HG03097 (cell line): ENCODE results near the gene CHCHD5.
"Not testable (repeated sequence)": the region's sequence is repeated elsewhere in the genome, so short reads cannot be mapped to it uniquely, and the experiment has no call there.

Source experiments
- ATAC-seq: cut with Tn5 transposase; IDR thresholded peaks from one replicate; pipeline ENCODE4 v1.9.1; 2021; ENCODE audit not compliant: unreplicated experiment, low FRiP score

CHCHD5 gene

GRCh38 chr2:112584134-112584890 is at the start of gene CHCHD5:
CHCHD5 (plus strand) TSS chr2:112584609; CDS start chr2:112584648, 39 bp downstream.
- peak; percentile 82 for ATAC-seq

- ATAC-seq = no peak
Observed at GRCh38 chr2:112534826-112535225, 49.6 kb upstream of the CHCHD5 start.

GRCh38 chr2:112536665-112537064 is 47.7 kb upstream of the CHCHD5 start:
- ATAC-seq = not testable (repeated sequence)

- no peak for ATAC-seq
Observed at GRCh38 chr2:112539306-112539705, 45.1 kb upstream of the CHCHD5 start.

- no peak for ATAC-seq
Observed at GRCh38 chr2:112540906-112541305, 43.5 kb upstream of the CHCHD5 start.

- peak; percentile 44 for ATAC-seq
Observed at GRCh38 chr2:112541315-112542122, 42.9 kb upstream of the CHCHD5 start.

GRCh38 chr2:112542123-112542983 is 42.1 kb upstream of the CHCHD5 start, which contains the start of gene POLR1B:
POLR1B (plus strand) TSS chr2:112542465; CDS start chr2:112542495, 30 bp downstream.
- peak; percentile 75 for ATAC-seq

- ATAC-seq = no peak
Observed at GRCh38 chr2:112542984-112543661, 41.3 kb upstream of the CHCHD5 start.

GRCh38 chr2:112547333-112547732 is 37.1 kb upstream of the CHCHD5 start:
- ATAC-seq = no peak

- no peak for ATAC-seq
Observed at GRCh38 chr2:112548980-112549379, 35.4 kb upstream of the CHCHD5 start.

- peak; percentile 61 for ATAC-seq
Observed at GRCh38 chr2:112566104-112566503, 18.3 kb upstream of the CHCHD5 start.

- peak; percentile 13 for ATAC-seq
Observed at GRCh38 chr2:112566508-112566907, 17.9 kb upstream of the CHCHD5 start.

GRCh38 chr2:112572005-112572404 is 12.4 kb upstream of the CHCHD5 start:
- no peak for ATAC-seq

GRCh38 chr2:112577756-112578155 is 6.7 kb upstream of the CHCHD5 start:
- ATAC-seq = no peak

GRCh38 chr2:112579241-112579640 is 5.2 kb upstream of the CHCHD5 start:
- no peak for ATAC-seq

- ATAC-seq = no peak
Observed at GRCh38 chr2:112580084-112580483, 4.3 kb upstream of the CHCHD5 start.

- ATAC-seq = no peak
Observed at GRCh38 chr2:112582314-112582746, 2.1 kb upstream of the CHCHD5 start.

GRCh38 chr2:112583497-112584133 is 794 bp upstream of the CHCHD5 start:
- no peak for ATAC-seq

- no peak for ATAC-seq
Observed at GRCh38 chr2:112584891-112585250, 462 bp downstream of the CHCHD5 start.

- no peak for ATAC-seq
Observed at GRCh38 chr2:112585400-112585799, 991 bp downstream of the CHCHD5 start.
